Measurements from ENCODE around the gene NELFB. TPM values are rescaled to one million over a fixed set of nuclear protein-coding genes. Genes with fewer than 3 reads are reported as not detected.

NELFB gene
- total RNA-seq (2013): 30.4 TPM
- polyA plus RNA-seq (10 to 100 TPM; 17.3 to 44.2 (median 18.8) TPM), polyA minus RNA-seq (29.4 and 39.5 TPM in 2 replicates), total RNA-seq (8.9 to 30.4 (median 21.2) reads per million in 11 experiments)

DNA sequence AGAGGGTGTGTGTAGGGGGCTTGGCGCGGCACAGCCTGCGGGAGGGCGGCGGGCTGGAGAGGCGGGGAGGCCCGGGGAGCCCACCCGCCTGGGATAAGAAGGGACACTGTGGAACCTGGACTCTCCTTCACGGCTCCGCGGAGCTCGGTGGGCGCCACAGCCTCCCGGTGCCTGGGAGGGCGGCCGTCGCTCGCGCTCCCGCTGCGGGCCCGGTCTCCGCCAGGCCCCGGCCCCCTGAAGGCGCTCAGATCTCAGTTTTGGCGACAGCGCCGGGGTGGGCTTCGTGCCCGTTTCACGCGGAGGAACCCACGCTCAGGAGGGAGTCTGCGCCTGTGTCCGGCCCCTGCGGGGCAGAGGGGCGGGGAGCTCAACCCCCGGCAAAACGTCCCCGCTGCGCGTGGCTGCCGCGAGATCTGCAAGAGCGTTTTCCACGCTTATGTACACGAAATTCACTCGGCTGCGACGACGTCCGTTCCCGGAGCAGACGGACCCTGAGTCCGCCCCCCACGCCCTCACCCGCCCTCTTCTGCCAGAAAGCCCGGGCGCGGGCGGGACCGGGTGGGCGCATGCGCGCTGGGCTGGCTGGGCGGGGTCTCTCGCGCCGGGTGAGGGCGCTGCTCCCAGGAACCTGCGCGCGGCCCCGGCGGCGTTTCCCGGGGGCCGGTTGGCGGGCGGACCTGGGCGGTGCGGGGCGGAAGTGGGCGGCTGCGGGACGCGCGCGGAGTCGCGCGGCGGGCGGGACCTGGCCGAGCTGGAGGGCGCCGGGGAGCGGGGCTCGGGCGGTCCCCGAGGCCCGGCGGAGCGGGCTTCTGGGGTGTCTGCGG lies at the start of gene NELFB:
Gene NELFB, plus strand, starts transcription at position 704 of the 824 bp plus-strand sequence.
- Histone ChIP-seq H3K36me3 (replicated peaks in 1 of 2; ENCODE audit: control insufficient read depth in 1 of 2, insufficient read depth in 2 of 2, low read length in 2 of 2) (peaks cover 12 to 21% of the 10 kb centered on the region in 2 donors), H3K4me2 (replicated peaks; ENCODE audit: extremely low read depth, low read length, poor library complexity, severe bottlenecking) (peak within 1 kb of the TSS; percentile 98), H3K79me2 (ENCODE audit: insufficient read depth, low read length) (peaks cover 19% of the 10 kb centered on the region), H3K4me3 (replicated peaks in 1 of 3; ENCODE audit: low read depth in 2 of 3, low read length in 3 of 3) (peak within 1 kb of the TSS; percentile 65 to 94 (median 82)), H3K4me1 (ENCODE audit: control insufficient read depth in 1 of 2, insufficient read depth in 2 of 2, low read length in 2 of 2) (peaks cover 19 to 27% of the 10 kb centered on the region in 2 donors), H3K9ac (ENCODE audit: insufficient read depth, low read length, poor library complexity, severe bottlenecking) (peak within 1 kb of the TSS; percentile 76), H2AFZ (ENCODE audit: insufficient read depth, low read depth, low read length, poor library complexity, severe bottlenecking) (peak within 1 kb of the TSS; percentile 97), H3K27ac (ENCODE audit: low read depth in 1 of 2, low read length in 2 of 2) (peak within 1 kb of the TSS in 1 of 2 donors; percentile 75), H3K27me3 (ENCODE audit: control insufficient read depth in 2 of 2, insufficient read depth in 2 of 2, low read length in 2 of 2) (no peaks in the 10 kb centered on the region), H4K20me1 (ENCODE audit: insufficient read depth, low read length) (peaks cover 25% of the 10 kb centered on the region), H3K9me3 (replicated peaks in 1 of 2; ENCODE audit: control insufficient read depth in 1 of 2, insufficient read depth in 1 of 2, low read length in 2 of 2) (no peaks in the 10 kb centered on the region)
- H3K27me3 Mint-ChIP-seq (ENCODE audit: low read depth in 3 of 3): peaks cover 0 to 6% (median 6%) of the 10 kb centered on the region in 3 donors
- H3K27ac Mint-ChIP-seq: peak within 1 kb of the TSS; percentile 46 to 91 (median 73)
- WGBS (ENCODE audit: insufficient coverage): 3% methylated on average over 103 of the region's 105 CpGs
- H3K9me3 Mint-ChIP-seq: no peaks in the 10 kb centered on the region
- peak within 1 kb of the TSS; percentile 88 to 95 for H3K4me3 Mint-ChIP-seq
- H3K36me3 Mint-ChIP-seq: peaks cover 15 to 34% of the 10 kb centered on the region in 2 donors
- TF ChIP-seq, protein P1, sequence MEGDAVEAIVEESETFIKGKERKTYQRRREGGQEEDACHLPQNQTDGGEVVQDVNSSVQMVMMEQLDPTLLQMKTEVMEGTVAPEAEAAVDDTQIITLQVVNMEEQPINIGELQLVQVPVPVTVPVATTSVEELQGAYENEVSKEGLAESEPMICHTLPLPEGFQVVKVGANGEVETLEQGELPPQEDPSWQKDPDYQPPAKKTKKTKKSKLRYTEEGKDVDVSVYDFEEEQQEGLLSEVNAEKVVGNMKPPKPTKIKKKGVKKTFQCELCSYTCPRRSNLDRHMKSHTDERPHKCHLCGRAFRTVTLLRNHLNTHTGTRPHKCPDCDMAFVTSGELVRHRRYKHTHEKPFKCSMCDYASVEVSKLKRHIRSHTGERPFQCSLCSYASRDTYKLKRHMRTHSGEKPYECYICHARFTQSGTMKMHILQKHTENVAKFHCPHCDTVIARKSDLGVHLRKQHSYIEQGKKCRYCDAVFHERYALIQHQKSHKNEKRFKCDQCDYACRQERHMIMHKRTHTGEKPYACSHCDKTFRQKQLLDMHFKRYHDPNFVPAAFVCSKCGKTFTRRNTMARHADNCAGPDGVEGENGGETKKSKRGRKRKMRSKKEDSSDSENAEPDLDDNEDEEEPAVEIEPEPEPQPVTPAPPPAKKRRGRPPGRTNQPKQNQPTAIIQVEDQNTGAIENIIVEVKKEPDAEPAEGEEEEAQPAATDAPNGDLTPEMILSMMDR (IDR thresholded peaks at IDR 0.05): no peak
- intact Hi-C loops (cut with micrococcal nuclease): loop anchor here (1.0 to 2.0 kb wide), 2 partner anchors 14 kb away; partner anchors contain the start of gene TUBB4B (in 2 of the 2)
- peaks cover 18% of the 10 kb centered on the region for H3K4me1 Mint-ChIP-seq
- peak; percentile 81 to 87 (median 87) for DNase-seq

DNA sequence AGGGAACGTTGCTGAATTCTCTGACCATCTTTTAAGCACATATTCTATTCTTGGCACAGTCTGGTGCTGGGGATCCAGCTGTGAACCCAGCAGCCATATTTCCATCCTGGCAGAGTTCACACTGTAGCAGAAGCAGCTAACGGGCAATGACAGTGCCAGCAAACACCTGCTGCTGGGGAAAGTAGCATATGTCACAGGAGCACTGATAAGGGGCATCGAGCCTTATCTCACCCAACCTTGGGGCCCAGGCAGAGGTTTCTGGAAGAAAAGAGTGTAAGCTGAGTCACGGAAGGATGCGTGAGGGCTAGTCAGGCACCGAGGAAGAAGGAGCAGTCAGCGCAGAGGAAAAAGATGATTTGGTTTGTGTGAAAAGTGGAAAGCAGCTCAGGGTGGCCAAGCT lies 48.5 kb upstream of the NELFB start:
- Mint-ChIP-seq H3K4me3 (peak overlapping the region in 1 of 2 donors; percentile 92), H3K4me1 (peaks cover 40% of the 10 kb centered on the region), H3K27me3 (ENCODE audit: low read depth in 3 of 3) (peaks cover 0 to 3% (median 0%) of the 10 kb centered on the region in 3 donors), H3K36me3 (peaks cover 18 to 42% of the 10 kb centered on the region in 2 donors), H3K27ac (peak overlapping the region; percentile 8 to 96 (median 91)), H3K9me3 (peaks cover 0 to 2% (median 0%) of the 10 kb centered on the region in 7 donors)
- peaks cover 28 to 43% of the 10 kb centered on the region in 2 donors for H3K4me1 ChIP-seq (ENCODE audit: control insufficient read depth in 1 of 2, insufficient read depth in 2 of 2, low read length in 2 of 2)
- TF ChIP-seq, protein P1 (IDR thresholded peaks at IDR 0.05): no peak
- H4K20me1 ChIP-seq (ENCODE audit: insufficient read depth, low read length): peaks cover 7% of the 10 kb centered on the region
- no peak for DNase-seq
- no peak overlapping the region for H3K9ac ChIP-seq (ENCODE audit: insufficient read depth, low read length, poor library complexity, severe bottlenecking)
- peak overlapping the region; percentile 89 for H3K4me2 ChIP-seq (replicated peaks; ENCODE audit: extremely low read depth, low read length, poor library complexity, severe bottlenecking)
- WGBS (ENCODE audit: insufficient coverage): 92% methylated on average over 6 of the region's 7 CpGs
- intact Hi-C loops (cut with micrococcal nuclease): no loop called here
- no peak overlapping the region for H2AFZ ChIP-seq (ENCODE audit: insufficient read depth, low read depth, low read length, poor library complexity, severe bottlenecking)
- peaks cover 56% of the 10 kb centered on the region for H3K79me2 ChIP-seq (ENCODE audit: insufficient read depth, low read length)
- H3K36me3 ChIP-seq (replicated peaks in 1 of 2; ENCODE audit: control insufficient read depth in 1 of 2, insufficient read depth in 2 of 2, low read length in 2 of 2): peaks cover 4 to 25% of the 10 kb centered on the region in 2 donors
- H3K27me3 ChIP-seq (ENCODE audit: control insufficient read depth in 2 of 2, insufficient read depth in 2 of 2, low read length in 2 of 2): no peaks in the 10 kb centered on the region
- H3K27ac ChIP-seq (ENCODE audit: low read depth in 1 of 2, low read length in 2 of 2): peak overlapping the region in 1 of 2 donors; percentile 92
- H3K9me3 ChIP-seq (replicated peaks in 1 of 2; ENCODE audit: control insufficient read depth in 1 of 2, insufficient read depth in 1 of 2, low read length in 2 of 2): no peaks in the 10 kb centered on the region
- peak overlapping the region in 1 of 3 experiments; percentile 91 for H3K4me3 ChIP-seq (replicated peaks in 1 of 3; ENCODE audit: low read depth in 2 of 3, low read length in 3 of 3)
